ENCODE results near the gene FLNA. TPM values are rescaled to one million over a fixed set of nuclear protein-coding genes. Genes with fewer than 3 reads are reported as not detected.

The FLNA gene
- total RNA-seq, 1 donor = 3,431 TPM

DNA sequence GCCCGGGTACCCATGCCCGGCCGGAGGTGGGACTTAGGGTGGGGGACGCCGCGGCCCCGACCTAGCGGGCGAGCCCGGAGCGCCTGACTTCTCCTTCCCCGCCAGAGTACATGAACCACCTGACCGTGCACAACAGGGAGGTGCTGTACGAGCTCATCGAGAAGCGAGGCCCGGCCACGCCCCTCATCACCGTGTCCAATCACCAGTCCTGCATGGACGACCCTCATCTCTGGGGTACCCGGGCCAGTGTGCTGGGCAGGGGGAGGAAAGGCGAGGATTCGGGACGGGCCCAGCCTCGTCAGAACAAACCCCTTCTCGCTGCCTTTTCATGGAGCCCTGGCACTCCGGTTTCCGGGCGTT is 37.5 kb upstream of the FLNA start:
- Histone ChIP-seq H3K4me1 (ENCODE audit: insufficient read depth, low read length) (peaks cover 13% of the 10 kb centered on the region), H3K36me3 (ENCODE audit: insufficient read depth, low read length) (no peaks in the 10 kb centered on the region), H2AFZ (ENCODE audit: low read length) (peak overlapping the region; percentile 65), H3K27me3 (ENCODE audit: insufficient read depth, low read length) (no peaks in the 10 kb centered on the region), H3K4me2 (ENCODE audit: insufficient read depth, low read length) (peak overlapping the region; percentile 80), H4K20me1 (ENCODE audit: insufficient read depth, low read length) (peaks cover 6% of the 10 kb centered on the region), H3K4me3 (ENCODE audit: insufficient read depth, low read length) (peak overlapping the region; percentile 76), H3K27ac (ENCODE audit: low read depth, low read length) (peak overlapping the region; percentile 37), H3K9me3 (ENCODE audit: low read depth, low read length) (no peaks in the 10 kb centered on the region), H3K79me2 (ENCODE audit: insufficient read depth, low read length) (peaks cover 20% of the 10 kb centered on the region)
- DNase-seq (ENCODE audit: insufficient read length, low spot score, missing footprints) = peak; percentile 90
- TF ChIP-seq CTCF (IDR thresholded peaks at IDR 0.05; ENCODE audit: extremely low read depth, low read depth, low read length) = no peak

- peak within 1 kb of the TSS; percentile 78 for H3K27ac ChIP-seq (ENCODE audit: low read depth, low read length)
- no peaks in the 10 kb centered on the region for H3K36me3 ChIP-seq (ENCODE audit: insufficient read depth, low read length)
- H3K4me1 ChIP-seq (ENCODE audit: insufficient read depth, low read length) = peaks cover 13% of the 10 kb centered on the region
- H4K20me1 ChIP-seq (ENCODE audit: insufficient read depth, low read length) = peaks cover 6% of the 10 kb centered on the region
- peak within 1 kb of the TSS; percentile 87 for H3K4me2 ChIP-seq (ENCODE audit: insufficient read depth, low read length)
- TF ChIP-seq CTCF (IDR thresholded peaks at IDR 0.05; ENCODE audit: extremely low read depth, low read depth, low read length) = no peak
- peaks cover 20% of the 10 kb centered on the region for H3K79me2 ChIP-seq (ENCODE audit: insufficient read depth, low read length)
- H3K27me3 ChIP-seq (ENCODE audit: insufficient read depth, low read length) = no peaks in the 10 kb centered on the region
- DNase-seq (ENCODE audit: insufficient read length, low spot score, missing footprints) = peak; percentile 98
- H3K4me3 ChIP-seq (ENCODE audit: insufficient read depth, low read length) = peak within 1 kb of the TSS; percentile 76
- peak within 1 kb of the TSS; percentile 65 for H2AFZ ChIP-seq (ENCODE audit: low read length)
- no peaks in the 10 kb centered on the region for H3K9me3 ChIP-seq (ENCODE audit: low read depth, low read length)
These were observed 34.9 kb upstream of the FLNA start, which contains the start of gene DNASE1L1 for GRCh38 chrX:154409222-154409871. Gene DNASE1L1, minus strand, starts transcription at chrX:154409254. Its CDS starts 3,686 bp downstream, at chrX:154405568.

GRCh38 chrX:154408659-154409221 is 34.3 kb upstream of the FLNA start:
- Histone ChIP-seq H2AFZ (ENCODE audit: low read length) (peak overlapping the region; percentile 65), H3K4me2 (ENCODE audit: insufficient read depth, low read length) (peak overlapping the region; percentile 87), H3K27me3 (ENCODE audit: insufficient read depth, low read length) (no peaks in the 10 kb centered on the region), H3K4me3 (ENCODE audit: insufficient read depth, low read length) (peak overlapping the region; percentile 76), H3K36me3 (ENCODE audit: insufficient read depth, low read length) (no peaks in the 10 kb centered on the region), H3K79me2 (ENCODE audit: insufficient read depth, low read length) (peaks cover 20% of the 10 kb centered on the region), H3K27ac (ENCODE audit: low read depth, low read length) (peak overlapping the region; percentile 71), H4K20me1 (ENCODE audit: insufficient read depth, low read length) (peaks cover 6% of the 10 kb centered on the region), H3K4me1 (ENCODE audit: insufficient read depth, low read length) (peaks cover 13% of the 10 kb centered on the region), H3K9me3 (ENCODE audit: low read depth, low read length) (no peaks in the 10 kb centered on the region)
- no peak for DNase-seq (ENCODE audit: insufficient read length, low spot score, missing footprints)
- TF ChIP-seq CTCF (IDR thresholded peaks at IDR 0.05; ENCODE audit: extremely low read depth, low read depth, low read length) = no peak

DNA sequence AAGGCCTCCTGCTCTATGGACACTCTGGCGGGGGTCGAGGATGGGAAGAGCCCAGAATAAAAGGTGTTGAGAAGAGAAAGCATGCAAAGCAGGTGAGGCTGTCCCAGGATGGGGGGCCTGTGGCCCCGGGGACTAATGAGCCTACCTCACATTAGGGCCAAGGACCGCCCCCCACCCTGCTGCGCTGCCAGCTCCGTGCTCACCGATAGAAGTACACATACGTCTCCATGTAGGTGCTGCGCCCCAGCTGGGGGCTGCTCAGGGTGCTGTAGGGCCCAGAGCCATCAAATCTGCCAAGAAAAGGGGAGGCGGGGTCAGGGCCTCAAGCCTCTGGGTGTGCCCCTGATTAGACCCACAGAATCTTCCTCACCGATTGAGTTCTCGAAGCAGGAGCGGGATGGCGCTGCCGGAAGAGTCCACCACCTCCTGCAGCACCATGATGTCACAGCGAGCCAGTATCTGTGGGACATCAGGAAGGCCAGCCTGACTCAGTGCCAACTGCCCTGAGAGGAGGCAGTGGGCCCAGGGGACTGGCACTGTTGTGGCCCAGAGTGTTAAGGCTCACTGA is 30.3 kb upstream of the FLNA start:
- DNase-seq (ENCODE audit: insufficient read length, low spot score, missing footprints) = no peak
- no peak for TF ChIP-seq CTCF (IDR thresholded peaks at IDR 0.05; ENCODE audit: extremely low read depth, low read depth, low read length)
- Histone ChIP-seq H3K27me3 (ENCODE audit: insufficient read depth, low read length) (no peaks in the 10 kb centered on the region), H4K20me1 (ENCODE audit: insufficient read depth, low read length) (peaks cover 5% of the 10 kb centered on the region), H3K36me3 (ENCODE audit: insufficient read depth, low read length) (peaks cover 18% of the 10 kb centered on the region), H3K4me1 (ENCODE audit: insufficient read depth, low read length) (peaks cover 15% of the 10 kb centered on the region), H3K9me3 (ENCODE audit: low read depth, low read length) (no peaks in the 10 kb centered on the region), H3K4me2 (ENCODE audit: insufficient read depth, low read length) (no peak overlapping the region), H3K4me3 (ENCODE audit: insufficient read depth, low read length) (no peak overlapping the region), H3K79me2 (ENCODE audit: insufficient read depth, low read length) (peaks cover 20% of the 10 kb centered on the region), H3K27ac (ENCODE audit: low read depth, low read length) (no peak overlapping the region), H2AFZ (ENCODE audit: low read length) (no peak overlapping the region)

Measured in osteoblast (primary cell).